GM21447 (cell line): ENCODE data around the gene FAM236A.
"Not testable (repeated sequence)": the region's sequence is repeated elsewhere in the genome, so short reads cannot be mapped to it uniquely, and the experiment has no call there.

ENCODE experiments used
- ATAC-seq: cut with Tn5 transposase; IDR thresholded peaks from one replicate; pipeline ENCODE4 v1.9.1; 2021; ENCODE audit not compliant: unreplicated experiment

FAM236A gene

DNA sequence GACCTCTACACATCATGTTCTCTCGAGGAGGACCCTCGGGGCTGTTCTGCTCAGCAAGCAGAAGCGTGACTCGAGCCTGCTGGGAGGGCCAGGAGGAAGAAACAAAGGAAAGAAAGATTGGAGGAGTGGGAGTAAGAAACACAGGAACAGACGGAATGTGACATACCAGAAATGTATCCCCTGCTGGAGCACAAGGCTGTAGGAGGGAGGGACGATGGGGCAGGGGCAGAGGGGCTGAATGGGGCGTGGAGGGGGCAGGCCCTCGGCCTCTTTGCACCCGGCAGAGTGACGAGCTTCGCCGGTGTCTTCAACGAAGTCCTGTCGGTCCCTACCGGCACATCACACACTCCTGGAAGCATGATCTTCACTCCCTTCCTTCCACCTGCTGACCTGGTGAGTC is at the start of gene FAM236A:
Gene FAM236A (plus strand): TSS at position 301 of the 400 bp plus-strand sequence. CDS start 57 bp downstream, at position 358.
- not testable (repeated sequence) for ATAC-seq

DNA sequence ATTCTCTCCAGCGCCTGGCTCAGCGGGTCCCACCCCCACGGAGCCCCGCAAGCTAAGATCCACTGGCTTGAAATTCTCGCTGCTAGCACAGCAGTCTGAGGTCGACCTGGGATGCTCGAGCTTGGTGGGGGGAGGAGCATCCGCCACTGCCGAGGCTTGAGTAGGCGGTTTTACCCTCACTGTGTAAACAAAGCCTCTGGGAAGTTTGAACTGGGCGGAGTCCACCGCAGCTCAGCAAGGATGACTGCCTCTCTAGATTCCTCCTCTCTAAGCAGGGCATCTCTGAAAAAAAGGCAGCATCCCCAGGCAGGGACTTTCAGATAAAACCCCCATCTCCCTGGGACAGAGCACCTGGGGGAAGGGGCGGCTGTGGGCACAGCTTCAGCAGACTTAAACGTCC is 48.3 kb upstream of the FAM236A start:
- not testable (repeated sequence) for ATAC-seq

- not testable (repeated sequence) for ATAC-seq
Observed at GRCh38 chrX:72912315-72912714, 25.7 kb upstream of the FAM236A start, which contains the start of gene FAM236C. Gene FAM236C, plus strand, starts transcription at chrX:72912615. Its CDS starts 100 bp downstream, at chrX:72912715.

DNA sequence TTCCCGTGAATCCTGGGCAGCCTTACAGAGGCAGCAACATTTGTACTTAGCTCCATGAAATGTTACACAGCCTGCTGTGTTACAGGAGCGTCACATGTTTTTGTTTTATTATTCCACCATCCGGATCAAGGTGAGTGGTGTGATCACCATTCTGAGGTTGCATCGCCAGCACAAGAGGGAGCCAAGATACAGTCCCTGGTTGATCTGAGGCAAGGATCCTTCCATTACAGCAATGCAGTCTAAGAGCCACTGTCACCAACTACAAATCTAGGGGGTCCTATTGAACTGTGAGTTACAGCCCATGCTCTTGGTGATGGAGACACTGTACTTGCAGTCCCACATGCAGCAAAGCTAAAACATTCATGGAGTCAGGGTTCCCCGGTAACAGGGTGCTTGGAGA is 21.9 kb upstream of the FAM236A start:
- not testable (repeated sequence) for ATAC-seq

DNA sequence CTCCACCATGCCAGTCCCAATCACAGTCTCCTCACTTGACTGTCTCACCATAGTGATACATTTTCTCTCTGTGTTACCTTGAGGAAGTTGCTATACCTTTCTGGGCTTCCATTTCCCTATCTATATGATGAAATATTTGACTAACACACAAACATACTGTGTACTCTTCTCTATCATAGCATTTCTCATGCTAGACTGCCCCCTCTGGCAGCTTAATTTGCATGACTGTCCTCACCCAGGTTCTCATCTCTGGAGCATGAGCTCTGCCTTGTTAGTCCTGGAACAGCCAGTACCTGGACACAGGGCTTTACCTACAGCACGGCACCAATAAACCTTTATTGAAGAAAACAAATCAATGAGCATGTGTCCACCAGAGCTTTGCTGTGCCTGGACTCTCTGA is 5.7 kb upstream of the FAM236A start:
- not testable (repeated sequence) for ATAC-seq

DNA sequence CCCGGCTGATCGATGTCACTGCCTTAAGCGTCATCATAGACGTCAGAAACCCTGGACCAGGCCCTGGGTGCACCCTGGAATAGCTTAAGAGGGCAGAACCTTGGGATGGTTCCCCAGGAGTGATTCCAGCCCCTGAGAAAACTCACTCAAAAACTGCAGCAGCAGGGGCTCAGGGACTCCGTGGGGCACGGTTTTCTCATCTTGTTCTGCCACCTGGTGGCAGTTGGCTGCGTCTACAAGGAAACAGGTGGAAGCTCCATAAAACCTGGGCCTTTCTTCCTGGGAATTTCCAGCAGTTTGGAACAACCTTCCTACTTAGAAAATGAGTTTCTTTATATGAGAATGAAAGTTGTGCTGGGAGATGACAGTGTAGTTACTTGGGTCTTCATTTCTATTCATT is 1.6 kb upstream of the FAM236A start:
- not testable (repeated sequence) for ATAC-seq

DNA sequence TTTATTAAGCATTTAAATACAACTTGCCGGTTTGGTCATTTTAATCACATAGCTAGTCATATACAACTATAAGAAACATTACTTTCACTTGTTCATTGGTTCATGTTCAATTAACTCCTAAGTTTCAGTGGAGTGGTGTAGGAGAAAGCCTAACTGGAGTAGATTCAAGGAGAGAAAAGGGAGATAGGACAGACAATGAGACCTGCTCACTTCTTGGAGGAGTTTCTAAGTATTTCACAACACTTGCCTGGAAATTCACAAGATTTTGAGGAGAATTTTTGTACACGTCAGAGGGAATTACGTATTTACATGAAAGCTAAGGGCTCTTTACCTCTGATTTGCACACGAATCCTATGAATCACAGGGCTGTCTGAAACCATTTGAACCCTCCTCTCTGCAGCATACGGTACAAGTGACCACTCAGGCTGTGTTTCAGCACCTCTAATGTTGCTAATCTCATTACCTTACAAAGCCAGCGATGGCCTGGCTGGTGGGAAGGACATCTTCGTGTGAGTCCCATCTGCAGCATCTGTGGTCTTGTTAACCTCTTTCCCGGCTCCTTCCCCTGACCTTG is 1.0 kb upstream of the FAM236A start:
- not testable (repeated sequence) for ATAC-seq

DNA sequence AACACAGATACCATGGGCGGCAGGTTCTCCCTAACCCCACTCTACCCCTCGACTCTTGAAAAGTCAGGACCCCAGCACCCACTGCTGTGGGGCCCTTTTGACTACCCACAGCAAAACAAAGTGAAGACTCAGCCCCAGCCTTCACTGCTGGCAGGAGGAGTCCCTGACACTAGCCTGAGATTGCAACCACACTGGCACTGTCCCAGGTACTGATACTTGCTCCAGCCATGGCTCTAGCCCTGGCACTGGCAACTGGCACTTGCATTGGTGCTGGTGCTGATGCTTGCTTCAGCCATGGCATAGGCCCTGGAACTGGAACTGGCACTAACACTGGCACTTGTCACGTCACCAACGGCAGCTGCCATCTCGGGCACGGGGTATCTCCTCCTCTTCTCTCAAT is 4.3 kb downstream of the FAM236A start:
- ATAC-seq, result not testable (repeated sequence)

DNA sequence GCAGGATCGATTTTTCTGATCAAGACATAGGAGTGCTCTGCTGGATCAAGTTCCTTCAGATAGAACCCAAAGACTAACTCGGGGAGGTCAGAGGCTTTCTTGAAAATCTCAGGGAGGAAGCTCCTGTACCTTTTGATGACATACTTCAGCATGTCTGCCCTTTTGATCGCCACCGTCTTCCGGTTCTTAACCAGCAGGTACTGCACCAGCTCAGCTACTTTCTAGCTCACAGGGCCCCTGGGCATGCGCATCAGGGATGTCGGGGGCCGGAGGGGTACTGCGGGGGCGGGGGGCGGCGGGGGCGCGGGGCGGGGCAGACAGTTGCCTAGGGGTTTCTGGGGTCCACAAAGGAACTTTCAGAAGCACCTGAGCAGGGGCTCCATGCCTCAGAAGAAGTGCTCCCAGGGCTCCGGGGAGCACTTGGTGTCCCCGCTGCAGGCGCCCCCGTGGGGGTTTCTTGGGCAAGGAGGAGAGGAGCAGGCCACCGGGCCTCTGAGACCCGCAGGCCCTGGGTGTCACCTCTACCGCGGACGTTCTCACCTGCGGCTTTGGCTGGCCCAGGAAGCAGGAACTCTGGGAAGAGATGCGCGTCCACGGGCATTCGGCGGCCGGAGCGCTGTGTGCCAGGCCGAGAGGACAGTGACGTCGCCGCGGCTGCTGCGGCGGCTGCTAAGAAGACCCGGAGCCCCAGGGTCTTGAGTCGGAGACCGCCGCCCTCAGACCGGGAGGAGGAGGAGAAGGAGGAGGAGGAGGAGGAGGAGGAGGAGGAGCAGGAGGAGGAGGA is 5.2 kb downstream of the FAM236A start:
- ATAC-seq, result peak; percentile 66

DNA sequence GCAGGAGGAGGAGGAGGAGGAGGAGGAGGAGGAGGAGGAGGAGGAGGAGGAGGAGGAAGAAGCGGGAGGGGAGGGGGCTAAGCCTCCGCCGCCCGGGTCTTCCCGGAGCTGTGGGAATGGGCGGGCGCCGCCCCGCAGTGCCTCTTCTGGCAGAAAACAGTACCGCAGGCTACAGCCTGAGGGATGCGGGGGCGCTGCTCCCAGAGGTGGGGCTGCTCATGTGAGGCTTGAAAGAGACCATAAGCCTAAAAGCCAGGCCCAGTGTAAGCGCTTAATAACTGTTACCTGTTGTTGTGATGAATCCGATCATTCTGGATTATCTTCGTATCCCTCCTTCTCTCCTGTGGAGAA is 5.8 kb downstream of the FAM236A start, which contains the start of gene DMRTC1:
Gene DMRTC1 (minus strand): TSS at position 19 of the 351 bp plus-strand sequence. CDS start 68,143 bp downstream, outside the sequence.
- peak; percentile 78 for ATAC-seq

- not testable (repeated sequence) for ATAC-seq
Observed at GRCh38 chrX:72959971-72960370, 22.0 kb downstream of the FAM236A start.

GRCh38 chrX:72971859-72972258 is 33.9 kb downstream of the FAM236A start:
- not testable (repeated sequence) for ATAC-seq

- not testable (repeated sequence) for ATAC-seq
Observed at GRCh38 chrX:72974885-72975284, 36.9 kb downstream of the FAM236A start.

- not testable (repeated sequence) for ATAC-seq
Observed at GRCh38 chrX:72980894-72981469, 43.0 kb downstream of the FAM236A start.
